Activated T-cell treated with anti-CD3 and anti-CD28 coated beads for 24 hours (primary cell): ENCODE measurements around the gene OPN1SW.

Source experiments
- DNase-seq: peaks from one replicate; pipeline ENCODE4 v3.0.0-alpha.2; 2020; ENCODE audit warnings: low read depth

The OPN1SW gene

GRCh38 chr7:128757203-128757602 is 18.4 kb downstream of the OPN1SW start:
- no peak for DNase-seq

GRCh38 chr7:128755819-128756476 is 19.6 kb downstream of the OPN1SW start:
- no peak for DNase-seq

GRCh38 chr7:128755075-128755818 is 20.3 kb downstream of the OPN1SW start:
- DNase-seq, result no peak

GRCh38 chr7:128752251-128752650 is 23.3 kb downstream of the OPN1SW start:
- no peak for DNase-seq

- DNase-seq, result no peak
Measured at GRCh38 chr7:128747327-128748079, 28.1 kb downstream of the OPN1SW start.

- DNase-seq, result no peak
Measured at GRCh38 chr7:128745706-128746105, 29.9 kb downstream of the OPN1SW start.

GRCh38 chr7:128744366-128744905 is 31.2 kb downstream of the OPN1SW start:
- no peak for DNase-seq

GRCh38 chr7:128743112-128743772 is 32.4 kb downstream of the OPN1SW start:
- no peak for DNase-seq

GRCh38 chr7:128742206-128742605 is 33.4 kb downstream of the OPN1SW start:
- no peak for DNase-seq

GRCh38 chr7:128741491-128741890 is 34.1 kb downstream of the OPN1SW start:
- DNase-seq, result no peak

GRCh38 chr7:128740996-128741395 is 34.6 kb downstream of the OPN1SW start:
- DNase-seq, result no peak

GRCh38 chr7:128739990-128740682 is 35.5 kb downstream of the OPN1SW start:
- no peak for DNase-seq

- DNase-seq, result peak; percentile 93
Measured at GRCh38 chr7:128739048-128739962, 36.3 kb downstream of the OPN1SW start, which contains the start of gene CALU. TSS of gene CALU (plus strand) at chr7:128739359. CDS start at chr7:128748584, 9,225 bp downstream.

GRCh38 chr7:128738570-128739047 is 37.0 kb downstream of the OPN1SW start:
- DNase-seq, result peak; percentile 1

- no peak for DNase-seq
Measured at GRCh38 chr7:128737867-128738385, 37.7 kb downstream of the OPN1SW start.

GRCh38 chr7:128737441-128737840 is 38.2 kb downstream of the OPN1SW start:
- DNase-seq, result no peak

- no peak for DNase-seq
Measured at GRCh38 chr7:128735436-128735835, 40.2 kb downstream of the OPN1SW start.

- DNase-seq, result no peak
Measured at GRCh38 chr7:128734890-128735289, 40.7 kb downstream of the OPN1SW start.

- no peak for DNase-seq
Measured at GRCh38 chr7:128733278-128733645, 42.3 kb downstream of the OPN1SW start.
